GDM1 (cell line): ENCODE data around the gene FBLN1.
"Not testable (repeated sequence)": the region's sequence is repeated elsewhere in the genome, so short reads cannot be mapped to it uniquely, and the experiment has no call there.

Experiments used
- DNase-seq: peaks from one replicate; lab custom pipeline; 2025; lab: John Stamatoyannopoulos, UW

Gene FBLN1

GRCh38 chr22:45528046-45528445 is 25.4 kb downstream of the FBLN1 start:
- no peak for DNase-seq

GRCh38 chr22:45529105-45529504 is 26.4 kb downstream of the FBLN1 start:
- DNase-seq: no peak

- DNase-seq: no peak
Measured at GRCh38 chr22:45529971-45530575, 27.4 kb downstream of the FBLN1 start.

- DNase-seq: no peak
Measured at GRCh38 chr22:45531441-45532234, 29.0 kb downstream of the FBLN1 start.

GRCh38 chr22:45532235-45532631 is 29.6 kb downstream of the FBLN1 start:
- DNase-seq: no peak

- DNase-seq: no peak
Measured at GRCh38 chr22:45533703-45534102, 31.0 kb downstream of the FBLN1 start.

GRCh38 chr22:45534339-45535192 is 31.9 kb downstream of the FBLN1 start:
- DNase-seq: no peak

GRCh38 chr22:45535290-45535689 is 32.6 kb downstream of the FBLN1 start:
- DNase-seq: no peak

- DNase-seq: not testable (repeated sequence)
Measured at GRCh38 chr22:45535835-45536234, 33.2 kb downstream of the FBLN1 start.

GRCh38 chr22:45537734-45538181 is 35.1 kb downstream of the FBLN1 start:
- DNase-seq: no peak

GRCh38 chr22:45538281-45538680 is 35.6 kb downstream of the FBLN1 start:
- no peak for DNase-seq

- DNase-seq: no peak
Measured at GRCh38 chr22:45540122-45540521, 37.4 kb downstream of the FBLN1 start.

- DNase-seq: no peak
Measured at GRCh38 chr22:45541382-45541979, 38.8 kb downstream of the FBLN1 start.

- no peak for DNase-seq
Measured at GRCh38 chr22:45542001-45542520, 39.4 kb downstream of the FBLN1 start.

GRCh38 chr22:45542736-45543135 is 40.1 kb downstream of the FBLN1 start:
- DNase-seq: not testable (repeated sequence)

GRCh38 chr22:45543243-45543642 is 40.6 kb downstream of the FBLN1 start:
- no peak for DNase-seq

GRCh38 chr22:45544588-45545170 is 42.0 kb downstream of the FBLN1 start:
- no peak for DNase-seq

GRCh38 chr22:45546333-45547015 is 43.8 kb downstream of the FBLN1 start:
- no peak for DNase-seq

GRCh38 chr22:45547016-45547345 is 44.3 kb downstream of the FBLN1 start:
- DNase-seq: no peak

- DNase-seq: no peak
Measured at GRCh38 chr22:45547731-45548130, 45.0 kb downstream of the FBLN1 start.

GRCh38 chr22:45548247-45548840 is 45.7 kb downstream of the FBLN1 start:
- no peak for DNase-seq
